Vagina (tissue), 2 donors: ENCODE measurements around the gene DNAH9. TPM values are rescaled to one million over a fixed set of nuclear protein-coding genes. Genes with fewer than 3 reads are reported as not detected.

Experiments
- DNase-seq, 2 donors: peaks; one replicate each; pipeline ENCODE4 v3.0.0-alpha.2; 2017; ENCODE audit errors: extremely low spot score in 2 of 2
- H3K27ac ChIP-seq: fragments of 200-600 bp; sonication (generic); one replicate; pipeline ENCODE4 v1.5.1; 2019
- H3K27me3 ChIP-seq: fragments of 200-600 bp; sonication (generic); one replicate; pipeline ENCODE4 v1.5.1; 2019
- H3K36me3 ChIP-seq, 2 donors: fragments of 200-600 bp; sonication (generic); one replicate each; pipeline ENCODE4 v1.5.1; 2017 to 2019
- H3K4me1 ChIP-seq: fragments of 200-600 bp; sonication (generic); one replicate; pipeline ENCODE4 v1.5.1; 2019
- H3K4me3 ChIP-seq, 2 donors: fragments of 200-600 bp; sonication (generic); 1 replicate in 1 of 2; 2 replicates in 1 of 2; pipeline ENCODE4 v1.5.1; 2016 to 2019
- H3K9me3 ChIP-seq: fragments of 200-600 bp; sonication (generic); one replicate; pipeline ENCODE4 v1.5.1; 2019
- POLR2A ChIP-seq, 2 donors: fragments of 450-650 bp; IDR thresholded peaks; one replicate each; pipeline ENCODE4 v1.6.1; 2017; ENCODE audit warnings: antibody characterized with exemption in 2 of 2, mild to moderate bottlenecking in 2 of 2, moderate library complexity in 2 of 2
- POLR2AphosphoS5 ChIP-seq, 2 donors: sonication (generic); formaldehyde crosslinking; IDR thresholded peaks; one replicate each; pipeline ENCODE4 v1.9.0; 2017; ENCODE audit warnings: antibody characterized with exemption in 2 of 2, mild to moderate bottlenecking in 2 of 2, low read depth in 1 of 2; ENCODE audit not compliant: insufficient read depth in 1 of 2
- intact Hi-C: fragments of 100-400 bp; cut with DNase I; formaldehyde crosslinking; loops from one replicate; pipeline ENCODE4 v1.15.1; 2023
- total RNA-seq: library from RNA; depleted of rRNA; stranded (reverse); fragments of >200 nt; gene quantifications from one replicate; pipeline ENCODE4 v1.2.3, GENCODE V29; 2016
- TF ChIP-seq, protein P1 (sequence below), 3 experiments: fragments of 450-650 bp in 2 of 3; fragments of 200-600 bp in 1 of 3; sonication (generic) in 1 of 3; IDR thresholded peaks; one replicate each; pipeline ENCODE4 v1.5.1; 2017 to 2019; ENCODE audit warnings: antibody characterized with exemption in 3 of 3, mild to moderate bottlenecking in 2 of 3, moderate library complexity in 2 of 3

DNAH9 gene
- total RNA-seq, 1 donor from 2014 or later, result not detected

DNA sequence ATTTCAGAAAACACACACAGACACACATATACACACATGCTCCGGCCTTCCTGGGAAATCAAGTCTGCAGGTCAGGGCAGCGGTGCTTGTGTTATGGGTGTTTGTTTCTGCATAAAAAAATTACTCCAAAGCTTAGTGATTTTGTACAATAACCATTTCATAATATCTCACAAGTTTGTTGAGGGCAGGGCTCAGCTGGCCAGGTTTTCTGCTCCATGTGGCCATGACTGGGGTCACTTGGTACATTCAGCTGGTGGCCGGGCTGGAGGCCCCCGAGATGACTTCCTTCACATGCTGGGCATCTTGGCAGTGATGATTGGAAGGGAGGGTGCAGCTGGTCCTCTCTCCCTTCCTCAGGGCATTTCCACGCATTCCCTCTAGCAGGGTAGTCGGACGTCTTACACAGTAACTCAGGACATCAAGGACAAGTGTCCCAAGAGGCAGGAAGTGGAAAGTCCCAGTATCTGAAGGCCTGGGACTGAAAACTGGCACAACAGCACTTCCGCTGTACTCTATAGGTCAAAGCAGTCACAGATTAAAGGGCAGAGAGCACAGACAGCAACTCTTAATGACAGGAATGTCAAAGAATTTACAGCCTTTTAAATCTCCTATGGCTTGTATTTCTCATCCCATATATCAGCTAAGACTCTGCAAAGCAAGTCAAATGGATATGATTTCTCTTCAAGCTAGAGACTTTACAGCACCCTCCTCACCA lies 271.6 kb downstream of the DNAH9 start:
- no peak overlapping the region for H3K27ac ChIP-seq
- H3K27me3 ChIP-seq, result no peaks in the 10 kb centered on the region
- no peak overlapping the region for H3K4me3 ChIP-seq
- intact Hi-C loops, result no loop called here
- TF ChIP-seq POLR2A (IDR thresholded peaks at IDR 0.05) (no peak), POLR2AphosphoS5 (IDR thresholded peaks at IDR 0.05; ENCODE audit: insufficient read depth in 1 of 2, low read depth in 1 of 2) (no peak)
- TF ChIP-seq, protein P1, sequence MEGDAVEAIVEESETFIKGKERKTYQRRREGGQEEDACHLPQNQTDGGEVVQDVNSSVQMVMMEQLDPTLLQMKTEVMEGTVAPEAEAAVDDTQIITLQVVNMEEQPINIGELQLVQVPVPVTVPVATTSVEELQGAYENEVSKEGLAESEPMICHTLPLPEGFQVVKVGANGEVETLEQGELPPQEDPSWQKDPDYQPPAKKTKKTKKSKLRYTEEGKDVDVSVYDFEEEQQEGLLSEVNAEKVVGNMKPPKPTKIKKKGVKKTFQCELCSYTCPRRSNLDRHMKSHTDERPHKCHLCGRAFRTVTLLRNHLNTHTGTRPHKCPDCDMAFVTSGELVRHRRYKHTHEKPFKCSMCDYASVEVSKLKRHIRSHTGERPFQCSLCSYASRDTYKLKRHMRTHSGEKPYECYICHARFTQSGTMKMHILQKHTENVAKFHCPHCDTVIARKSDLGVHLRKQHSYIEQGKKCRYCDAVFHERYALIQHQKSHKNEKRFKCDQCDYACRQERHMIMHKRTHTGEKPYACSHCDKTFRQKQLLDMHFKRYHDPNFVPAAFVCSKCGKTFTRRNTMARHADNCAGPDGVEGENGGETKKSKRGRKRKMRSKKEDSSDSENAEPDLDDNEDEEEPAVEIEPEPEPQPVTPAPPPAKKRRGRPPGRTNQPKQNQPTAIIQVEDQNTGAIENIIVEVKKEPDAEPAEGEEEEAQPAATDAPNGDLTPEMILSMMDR (IDR thresholded peaks at IDR 0.05), result no peak
- H3K36me3 ChIP-seq, result no peaks in the 10 kb centered on the region
- no peaks in the 10 kb centered on the region for H3K4me1 ChIP-seq
- no peak for DNase-seq
- peaks cover 4% of the 10 kb centered on the region for H3K9me3 ChIP-seq

DNA sequence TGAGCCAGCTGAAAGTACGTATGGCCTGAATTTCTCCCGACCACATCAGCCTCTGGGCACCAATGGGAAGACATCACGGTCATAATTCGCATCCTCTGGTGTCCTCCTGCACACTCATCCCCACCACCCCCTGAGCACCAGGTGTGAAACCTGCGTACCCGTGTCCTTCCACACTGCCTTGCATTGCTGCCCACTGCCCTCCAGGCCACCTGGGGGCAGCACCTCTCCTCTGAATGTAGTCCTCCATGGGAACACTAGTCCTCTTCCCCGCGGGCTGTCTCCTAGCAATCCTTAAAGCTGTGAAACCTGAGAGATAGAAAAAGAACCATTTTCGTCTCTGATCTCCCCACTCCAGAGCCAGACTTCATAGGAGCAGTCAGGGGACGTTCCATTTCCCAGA lies 273.5 kb downstream of the DNAH9 start:
- intact Hi-C loops, result no loop called here
- TF ChIP-seq, protein P1 (IDR thresholded peaks at IDR 0.05), result no peak
- TF ChIP-seq POLR2AphosphoS5 (IDR thresholded peaks at IDR 0.05; ENCODE audit: insufficient read depth in 1 of 2, low read depth in 1 of 2) (no peak), POLR2A (IDR thresholded peaks at IDR 0.05) (no peak)

DNA sequence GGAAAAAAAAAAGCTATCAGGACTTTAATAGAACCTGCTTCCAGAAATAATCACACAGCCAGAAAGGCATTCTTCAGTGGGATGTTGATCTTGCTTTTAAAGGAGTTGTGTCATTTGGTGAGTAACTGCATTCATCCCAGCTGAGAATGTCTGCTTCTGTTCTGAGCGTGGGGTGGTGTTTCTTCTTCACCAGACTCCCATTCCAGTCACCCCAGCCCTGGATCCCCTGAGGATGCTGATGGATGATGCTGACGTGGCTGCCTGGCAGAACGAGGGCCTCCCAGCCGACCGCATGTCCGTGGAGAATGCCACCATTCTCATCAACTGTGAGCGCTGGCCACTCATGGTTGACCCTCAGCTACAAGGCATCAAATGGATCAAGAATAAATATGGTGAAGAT lies 276.5 kb downstream of the DNAH9 start:
- Histone ChIP-seq H3K4me1 (no peaks in the 10 kb centered on the region), H3K9me3 (peaks cover 3% of the 10 kb centered on the region), H3K36me3 (no peaks in the 10 kb centered on the region), H3K27me3 (no peaks in the 10 kb centered on the region), H3K4me3 (no peak overlapping the region), H3K27ac (no peak overlapping the region)
- intact Hi-C loops, result no loop called here
- TF ChIP-seq, protein P1 (IDR thresholded peaks at IDR 0.05), result no peak
- TF ChIP-seq POLR2AphosphoS5 (IDR thresholded peaks at IDR 0.05; ENCODE audit: insufficient read depth in 1 of 2, low read depth in 1 of 2) (no peak), POLR2A (IDR thresholded peaks at IDR 0.05) (no peak)
- no peak for DNase-seq

More for the DNA sequence above, 273.5 kb downstream of the DNAH9 start:
- no peaks in the 10 kb centered on the region for H3K4me1 ChIP-seq
- no peak for DNase-seq
- H3K27ac ChIP-seq, result no peak overlapping the region
- peaks cover 4% of the 10 kb centered on the region for H3K9me3 ChIP-seq
- no peaks in the 10 kb centered on the region for H3K27me3 ChIP-seq
- H3K4me3 ChIP-seq, result no peak overlapping the region
- no peaks in the 10 kb centered on the region for H3K36me3 ChIP-seq

DNA sequence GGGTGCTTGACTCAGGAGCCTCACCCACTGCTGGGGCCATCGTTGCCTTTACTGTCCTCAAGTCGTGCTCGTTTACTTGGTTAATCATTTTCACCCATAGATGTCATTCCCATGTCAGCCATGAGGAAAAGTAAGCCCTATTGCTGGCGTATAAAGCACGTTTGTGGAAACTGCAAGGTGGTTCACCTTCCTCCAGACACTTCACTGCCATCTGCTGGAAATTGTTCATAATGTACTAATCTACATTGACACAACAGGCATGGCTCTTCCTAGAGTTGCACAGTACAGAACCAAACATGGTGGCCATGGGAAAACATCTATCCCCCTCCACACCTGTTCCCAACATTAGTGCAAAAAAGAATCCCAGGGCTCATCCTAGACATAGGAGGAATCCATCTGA lies 282.4 kb downstream of the DNAH9 start:
- Histone ChIP-seq H3K27ac (no peak overlapping the region), H3K4me1 (no peaks in the 10 kb centered on the region), H3K9me3 (no peaks in the 10 kb centered on the region), H3K4me3 (no peak overlapping the region), H3K36me3 (no peaks in the 10 kb centered on the region), H3K27me3 (no peaks in the 10 kb centered on the region)
- no peak for DNase-seq
- intact Hi-C loops, result no loop called here
- TF ChIP-seq POLR2AphosphoS5 (IDR thresholded peaks at IDR 0.05; ENCODE audit: insufficient read depth in 1 of 2, low read depth in 1 of 2), result no peak
- TF ChIP-seq POLR2A (IDR thresholded peaks at IDR 0.05), result no peak
- TF ChIP-seq, protein P1 (IDR thresholded peaks at IDR 0.05), result no peak

DNA sequence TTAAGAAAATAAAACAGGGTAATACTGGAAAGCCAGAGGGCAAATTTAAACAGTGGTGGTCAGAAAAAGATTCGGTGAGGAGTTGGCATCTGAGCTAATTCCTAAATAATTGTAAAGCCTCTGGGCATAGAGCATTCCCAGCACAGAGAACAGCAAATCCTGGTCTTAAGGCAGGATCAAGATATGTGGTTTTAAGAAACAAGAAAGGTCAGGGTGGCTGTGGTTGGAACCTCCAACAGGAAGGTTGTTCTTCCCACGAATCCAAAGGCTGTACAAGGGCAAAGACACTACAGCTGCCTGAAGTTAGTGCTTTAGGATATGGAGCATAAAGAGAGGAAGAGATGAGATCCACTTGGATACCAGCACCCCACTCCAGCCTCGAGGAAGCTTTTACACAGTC lies 284.4 kb downstream of the DNAH9 start:
- no peak overlapping the region for H3K4me3 ChIP-seq
- H3K27ac ChIP-seq, result no peak overlapping the region
- TF ChIP-seq POLR2A (IDR thresholded peaks at IDR 0.05), result no peak
- TF ChIP-seq, protein P1 (IDR thresholded peaks at IDR 0.05), result no peak
- TF ChIP-seq POLR2AphosphoS5 (IDR thresholded peaks at IDR 0.05; ENCODE audit: insufficient read depth in 1 of 2, low read depth in 1 of 2), result no peak
- no peak for DNase-seq
- no peaks in the 10 kb centered on the region for H3K27me3 ChIP-seq
- no peaks in the 10 kb centered on the region for H3K4me1 ChIP-seq
- no peaks in the 10 kb centered on the region for H3K36me3 ChIP-seq
- H3K9me3 ChIP-seq, result no peaks in the 10 kb centered on the region
- intact Hi-C loops, result no loop called here
